SHP77 (cell line): ENCODE data around the gene RTP2.
A peak's percentile ranks its signal among the peaks of the same experiment; 100 is the strongest.

Source experiments
- DNase-seq, 2 experiments: peaks; one replicate each; lab custom pipeline; 2025; lab: John Stamatoyannopoulos, UW

RTP2 gene

DNA sequence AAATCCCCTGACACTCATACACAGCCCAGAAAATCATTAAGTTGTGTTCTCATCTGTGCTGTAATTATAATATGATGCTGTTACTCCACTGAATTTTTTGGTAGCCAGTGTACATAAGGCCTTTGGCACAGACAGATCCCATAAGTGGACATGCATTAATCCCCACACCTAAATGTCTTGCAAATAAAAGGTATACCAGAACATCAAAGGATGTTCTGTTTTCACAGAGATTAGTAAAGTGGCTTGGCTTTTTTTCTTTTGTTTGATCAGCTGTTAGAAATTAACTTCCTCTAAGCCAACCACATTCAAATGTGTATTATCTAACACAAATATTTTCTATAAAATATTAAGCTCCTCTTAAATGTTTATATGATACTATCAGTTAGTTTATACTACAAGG lies 34.8 kb downstream of the RTP2 start:
- DNase-seq, result peak; percentile 73 to 74

DNA sequence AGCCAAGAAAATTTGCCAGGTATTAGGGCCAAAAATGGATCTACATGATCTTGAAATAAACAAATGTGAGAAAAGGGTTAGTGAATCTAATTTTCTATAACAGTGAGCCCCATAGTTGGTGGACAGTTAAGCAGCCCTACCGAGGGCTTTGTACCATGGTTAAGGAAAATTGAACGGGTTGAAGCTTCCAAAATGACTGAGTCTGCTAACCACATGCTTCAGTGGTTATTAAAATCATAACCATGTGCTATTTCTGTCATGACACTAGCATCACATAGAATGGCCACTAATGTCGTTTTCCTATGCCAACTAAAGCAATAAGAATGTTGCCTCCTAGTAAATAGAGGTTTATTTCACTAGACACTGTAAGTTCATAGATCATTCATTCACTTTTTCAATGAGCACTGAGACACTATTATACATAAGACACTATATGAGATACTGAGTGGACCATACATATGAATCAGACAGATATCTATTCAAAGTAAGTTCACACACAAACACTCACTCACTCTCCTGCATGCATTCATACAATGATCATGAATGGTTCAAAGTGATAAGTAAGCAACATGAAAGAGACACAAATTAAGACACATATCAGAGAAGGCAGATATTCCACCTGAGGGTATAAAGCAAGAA lies 36.5 kb downstream of the RTP2 start:
- DNase-seq, result no peak

DNA sequence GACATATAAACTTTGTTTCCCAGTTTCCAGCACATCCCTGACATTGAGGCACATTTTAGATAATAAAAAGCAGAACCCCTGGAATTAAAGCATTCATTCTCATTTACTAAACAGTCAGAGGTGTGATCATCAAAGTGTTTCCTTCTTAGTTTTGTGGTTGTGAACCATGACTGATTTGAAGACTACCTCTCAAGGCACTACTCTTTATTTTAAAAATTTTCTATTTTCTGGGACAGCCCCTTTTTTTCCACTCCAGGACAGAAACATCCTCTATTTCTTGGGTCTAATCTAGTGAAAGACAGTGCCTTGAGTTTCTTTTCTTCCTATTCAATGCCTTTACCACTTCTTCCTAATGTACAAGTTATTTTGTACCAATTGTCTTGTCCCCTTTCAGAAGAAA lies 37.3 kb downstream of the RTP2 start:
- DNase-seq, result no peak

DNA sequence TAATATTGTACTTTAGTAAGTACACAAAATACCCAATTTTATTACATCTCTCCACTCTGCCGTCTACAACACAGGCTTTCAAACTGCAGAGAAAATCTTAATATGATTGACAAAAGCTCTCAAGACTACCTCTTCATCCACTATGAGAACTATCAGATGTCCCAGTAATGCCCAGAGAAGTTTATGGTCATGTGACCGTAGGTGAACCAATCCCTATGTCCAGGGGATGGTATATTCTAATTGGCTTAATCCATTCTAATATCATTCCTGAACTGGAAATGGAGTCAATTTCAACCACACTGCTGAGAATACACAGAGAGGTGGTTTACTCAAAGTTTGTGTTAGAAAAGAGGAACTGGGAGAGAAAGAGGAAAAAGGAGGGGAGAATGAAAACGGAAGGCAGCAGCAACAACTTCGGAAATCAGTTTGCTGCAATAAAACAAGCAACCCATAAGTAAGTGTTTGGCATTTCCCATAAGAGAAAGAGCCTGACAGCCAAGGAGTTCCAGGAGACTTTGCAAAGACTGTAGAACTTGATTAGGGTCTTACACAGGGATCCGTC lies 39.4 kb downstream of the RTP2 start:
- DNase-seq, result no peak

DNA sequence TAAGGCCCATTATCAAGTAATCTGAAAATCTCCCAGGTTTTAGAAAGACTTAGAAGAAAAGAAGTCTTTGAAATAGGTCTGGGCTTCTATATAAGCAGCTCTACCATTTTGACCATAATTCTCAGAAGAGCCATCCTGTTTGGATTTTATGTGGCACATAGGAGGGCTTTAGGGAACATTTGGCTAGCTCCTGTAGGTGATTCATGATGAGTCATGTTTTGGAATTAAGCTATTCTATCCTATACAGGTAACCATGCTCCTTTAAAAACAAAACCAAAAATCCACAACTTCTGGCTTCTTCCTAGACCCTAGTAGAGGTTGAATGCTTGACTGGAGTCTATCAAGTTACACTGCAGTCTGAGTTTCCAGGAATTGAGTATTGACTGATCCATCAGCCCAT lies 41.1 kb downstream of the RTP2 start:
- no peak for DNase-seq

DNA sequence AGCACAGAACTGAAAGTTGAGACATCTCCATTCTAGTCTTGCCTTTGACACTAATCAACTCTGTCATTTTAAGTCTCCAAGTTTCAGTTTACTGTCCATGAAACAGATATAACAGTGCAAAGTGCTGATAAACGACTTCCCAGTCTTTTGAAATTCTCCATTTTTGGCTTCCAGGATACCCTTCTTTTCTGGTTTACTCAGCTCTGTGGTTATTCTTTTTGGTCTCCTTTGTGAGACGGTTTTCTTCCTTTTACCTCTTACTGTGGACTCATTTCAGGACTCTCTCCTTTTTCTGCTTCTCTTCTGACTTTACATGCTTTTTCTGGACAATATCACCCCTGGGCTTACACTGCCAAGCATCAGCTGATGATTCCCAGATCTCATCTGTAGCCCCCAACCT lies 51.1 kb downstream of the RTP2 start:
- DNase-seq, result no peak
